K562 (cell line): ENCODE results near the gene SLC25A45. TPM values are rescaled to one million over a fixed set of nuclear protein-coding genes. Genes with fewer than 3 reads are reported as not detected.

ENCODE experiments used
- BCLAF1 ChIP-seq, 2 experiments: fragments of 450-650 bp in 1 of 2; IDR thresholded peaks; 2 replicates each; pipeline ENCODE4 v1.6.1; 2011 to 2017; ENCODE audit warnings: low read depth in 2 of 2, antibody characterized with exemption in 1 of 2, borderline replicate concordance in 1 of 2, low read length in 1 of 2, mild to moderate bottlenecking in 1 of 2, mixed read lengths in 1 of 2; ENCODE audit not compliant: control insufficient read depth in 1 of 2
- CCNT2 ChIP-seq: IDR thresholded peaks from 2 replicates; pipeline ENCODE4 v1.6.1; 2011; ENCODE audit warnings: borderline replicate concordance, low read depth, mild to moderate bottlenecking, moderate library complexity, mixed read lengths, low read length; ENCODE audit not compliant: insufficient read length; ENCODE audit errors: extremely low read depth
- CREB1 ChIP-seq, 2 experiments: sonication (generic) in 1 of 2; formaldehyde crosslinking in 1 of 2; IDR thresholded peaks; 2 replicates each; pipeline versions ENCODE4 v1.6.1 to v1.8.0; 2012 to 2022; ENCODE audit warnings: inconsistent platforms in 1 of 2, mild to moderate bottlenecking in 1 of 2, missing genetic modification reagents in 1 of 2, moderate library complexity in 1 of 2
- FOS ChIP-seq: IDR thresholded peaks from 3 replicates; pipeline ENCODE4 v1.6.1; 2011; ENCODE audit not compliant: insufficient read length; ENCODE audit errors: extremely low read depth
- FOXP1 ChIP-seq: sonication (generic); formaldehyde crosslinking; IDR thresholded peaks from 2 replicates; pipeline ENCODE4 v1.8.0; 2022; ENCODE audit warnings: mild to moderate bottlenecking, missing genetic modification reagents
- HDAC8 ChIP-seq: fragments of 450-650 bp; IDR thresholded peaks from 2 replicates; pipeline ENCODE4 v1.6.1; 2016; ENCODE audit warnings: mild to moderate bottlenecking, missing genetic modification characterization, moderate library complexity, missing compliant biosample characterization
- HNRNPL ChIP-seq: fragments of 200-400 bp; formaldehyde crosslinking; IDR thresholded peaks from 2 replicates; pipeline ENCODE4 v1.6.1; 2017; ENCODE audit warnings: low read depth, mild to moderate bottlenecking, low read length
- HNRNPLL ChIP-seq: fragments of 200-400 bp; formaldehyde crosslinking; IDR thresholded peaks from 2 replicates; pipeline ENCODE4 v1.6.1; 2017; ENCODE audit warnings: low read length, low read depth, mild to moderate bottlenecking; ENCODE audit not compliant: poor library complexity, severe bottlenecking
- JUN ChIP-seq, 2 experiments: sonication (generic) in 1 of 2; formaldehyde crosslinking in 1 of 2; IDR thresholded peaks; 2 replicates each; pipeline versions ENCODE4 v1.6.1 to v1.8.0; 2012 to 2022; ENCODE audit warnings: borderline replicate concordance in 2 of 2, mild to moderate bottlenecking in 2 of 2, improper control_type of control experiment in 1 of 2, low read depth in 1 of 2, low read length in 1 of 2, missing genetic modification reagents in 1 of 2
- MYC ChIP-seq, 2 experiments: fragments of 250-450 bp in 1 of 2; sonication (Bioruptor Pico) in 1 of 2; IDR thresholded peaks; 2 replicates each; pipeline versions ENCODE4 v1.5.1 to v1.6.1; 2012 to 2021; ENCODE audit warnings: low read depth in 2 of 2, borderline replicate concordance in 1 of 2, improper control_type of control experiment in 1 of 2, low read length in 1 of 2, mild to moderate bottlenecking in 1 of 2, moderate library complexity in 1 of 2
- PHF8 ChIP-seq: fragments of 200-600 bp; sonication (generic); IDR thresholded peaks from 2 replicates; pipeline ENCODE4 v1.6.1; 2012; ENCODE audit warnings: mixed run types, mild to moderate bottlenecking, inconsistent platforms, low read length, moderate library complexity, borderline replicate concordance
- POLR2A ChIP-seq: fragments of 450-650 bp; conservative IDR thresholded peaks from 2 replicates; pipeline ENCODE4 v1.6.1; 2016
- RNF219 ChIP-seq: fragments of 250-450 bp; sonication (Bioruptor Pico); IDR thresholded peaks from 2 replicates; pipeline ENCODE4 v1.5.0; 2022; ENCODE audit warnings: mild to moderate bottlenecking
- TARDBP ChIP-seq: fragments of 450-650 bp; IDR thresholded peaks from 2 replicates; pipeline ENCODE4 v1.6.1; 2016
- ZNF24 ChIP-seq: fragments of 450-650 bp; IDR thresholded peaks from 2 replicates; pipeline ENCODE4 v1.6.1; 2016
- ZNF740 ChIP-seq, 3 experiments: fragments of 200-800 bp in 1 of 3; sonication (Bioruptor generic) in 1 of 3; sonication (generic) in 1 of 3; formaldehyde crosslinking in 1 of 3; IDR thresholded peaks; 2 replicates each; pipeline versions ENCODE4 v1.6.1 to v1.8.0; 2016 to 2022; ENCODE audit warnings: mild to moderate bottlenecking in 2 of 3, missing compliant biosample characterization in 2 of 3, missing genetic modification characterization in 2 of 3, missing genetic modification reagents in 1 of 3
- ZNF75A ChIP-seq: fragments of 450-650 bp; formaldehyde crosslinking; IDR thresholded peaks from 2 replicates; pipeline ENCODE4 v1.4.0; 2020; ENCODE audit warnings: mild to moderate bottlenecking
- ZNF76 ChIP-seq: fragments of 250-450 bp; sonication (Bioruptor Pico); IDR thresholded peaks from 2 replicates; pipeline ENCODE4 v1.4.0; 2020; ENCODE audit warnings: mild to moderate bottlenecking, moderate library complexity, borderline replicate concordance
- polyA plus RNA-seq, 8 experiments: library from polyadenylated mRNA; depleted of rRNA in 4 of 8; stranded (reverse) in 5 of 8; unstranded in 3 of 8; fragments of >200 nt; fragmentation: Nextera tagmentation in 2 of 8; fragmentation: Illumina TruSeq in 1 of 8; extraction: Ambion mirVana in 2 of 8; extraction: Trizol in 1 of 8; gene quantifications; 2 replicates each; pipeline versions ENCODE4 v1.2.1 to v1.2.3, GENCODE V29; 2011 to 2014; ENCODE audit warnings: inconsistent platforms in 1 of 8, missing spikeins in 1 of 8
- total RNA-seq, 7 experiments: library from RNA; depleted of rRNA in 6 of 7; stranded (reverse); fragments of >200 nt in 6 of 7; fragmentation: Illumina TruSeq in 2 of 7; extraction: Trizol in 2 of 7; gene quantifications; 2 replicates each; pipeline versions ENCODE4 v1.2.1 to v1.2.3, GENCODE V29; 2011 to 2021; ENCODE audit warnings: low replicate concordance in 1 of 7

Gene SLC25A45
- total and polyA plus RNA-seq, 9 of the 15 experiments (the other 6 are each of a cell fraction or from before 2014, with no cell fraction given) = 0.15 to 2.3 (median 0.68) TPM

- TF ChIP-seq BCLAF1 (IDR thresholded peaks at IDR 0.05; ENCODE audit: borderline replicate concordance in 1 of 2, control insufficient read depth in 1 of 2, low read depth in 2 of 2, low read length in 1 of 2) (0 out of 4 replicates have a peak, but pooled peaks of 1 of the 2 experiments have one; percentile 56), FOS (peak; percentile 62), PHF8 (peak; percentile 64; the same call in 1 of the 2 replicates), CCNT2 (peak; percentile 95), HDAC8 (tag) (peak; percentile 88), FOXP1 (CRISPR knock-in tag) (peak; percentile 97), POLR2A (peak; percentile 73), MYC (IDR thresholded peaks at IDR 0.05; ENCODE audit: low read depth, low read length) (peak; percentile 88), MYC (CRISPR knock-in tag; IDR thresholded peaks at IDR 0.05; ENCODE audit: borderline replicate concordance, low read depth) (peak; percentile 74; the same call in 1 of the 2 replicates), CREB1 (IDR thresholded peaks at IDR 0.05) (peak; percentile 46; the same call in 1 of the 2 replicates), CREB1 (CRISPR knock-in tag; IDR thresholded peaks at IDR 0.05) (peak; percentile 71), ZNF75A (CRISPR knock-in tag) (0 out of 2 replicates have a peak, but pooled peaks have one; percentile 31), ZNF24 (0 out of 2 replicates have a peak, but pooled peaks have one; percentile 12), JUN (IDR thresholded peaks at IDR 0.05; ENCODE audit: borderline replicate concordance, low read depth, low read length) (peak; percentile 99), JUN (CRISPR knock-in tag; IDR thresholded peaks at IDR 0.05; ENCODE audit: borderline replicate concordance) (peak; percentile 96), TARDBP (peak; percentile 74; the same call in 1 of the 2 replicates), ZNF76 (CRISPR knock-in tag) (peak; percentile 94), HNRNPLL (peak; percentile 75), HNRNPL (peak; percentile 99), ZNF740 (CRISPR knock-in tag; IDR thresholded peaks at IDR 0.05) (peak; percentile 51; the same call in 1 of the 2 replicates), ZNF740 (tag; IDR thresholded peaks at IDR 0.05) (no peak), RNF219 (no peak)
These were observed at the start of gene SLC25A45 (continued) for GRCh38 chr11:65382033-65382803.
